H1 (cell line): ENCODE measurements around the gene CEP70. TPM values are rescaled to one million over a fixed set of nuclear protein-coding genes. Genes with fewer than 3 reads are reported as not detected.

ENCODE experiments used
- CHD7 ChIP-seq: fragments of 300-600 bp; sonication (generic); IDR thresholded peaks from 2 replicates; pipeline ENCODE4 v1.7.1; 2012; ENCODE audit warnings: low read length, moderate library complexity, mild to moderate bottlenecking, inconsistent platforms; ENCODE audit not compliant: insufficient replicate concordance
- JUN ChIP-seq: IDR thresholded peaks from 2 replicates; pipeline ENCODE4 v1.6.1; 2011; ENCODE audit warnings: low read depth, mild to moderate bottlenecking, improper control_type of control experiment, low read length
- JUND ChIP-seq: IDR thresholded peaks from 2 replicates; pipeline ENCODE4 v1.6.1; 2011; ENCODE audit warnings: mild to moderate bottlenecking, improper control_type of control experiment, low read length
- RXRA ChIP-seq: IDR thresholded peaks from 2 replicates; pipeline ENCODE4 v1.6.1; 2011; ENCODE audit warnings: low read depth, mild to moderate bottlenecking, low read length, moderate library complexity; ENCODE audit not compliant: insufficient read depth
- polyA plus RNA-seq, 7 experiments: library from polyadenylated mRNA; depleted of rRNA in 3 of 7; stranded (reverse) in 5 of 7; unstranded in 2 of 7; fragments of >200 nt in 5 of 7; fragments of 200-250 nt in 2 of 7; gene quantifications; 1 replicate in 5 of 7; 2 replicates in 1 of 7; 4 replicates in 1 of 7; pipeline versions ENCODE4 v1.2.1 to v1.2.3, GENCODE V29; 2011 to 2013; ENCODE audit warnings: missing spikeins in 2 of 7, mixed read lengths in 2 of 7
- total RNA-seq: library from RNA; stranded (reverse); fragmentation: NEBNext Ultra II Directional; extraction: Animal tissue kit (Norgen Biotek cat#: 25700); gene quantifications from 2 replicates; pipeline ENCODE4 v1.2.1, GENCODE V29; 2021

CEP70 gene
- total and polyA plus RNA-seq, 2 of the 8 experiments (the other 6 are each of a cell fraction or from before 2014, with no cell fraction given) = 3.9 to 26.2 TPM

GRCh38 chr3:138509586-138509985, 84.5 kb downstream of the CEP70 start (continued):
- no peak for TF ChIP-seq RXRA
- TF ChIP-seq JUND = no peak
- no peak for TF ChIP-seq CHD7
- TF ChIP-seq JUN = no peak
- TF ChIP-seq, all 59 proteins: peak for 0
